ENCODE measurements around the gene DIABLO.

DNA sequence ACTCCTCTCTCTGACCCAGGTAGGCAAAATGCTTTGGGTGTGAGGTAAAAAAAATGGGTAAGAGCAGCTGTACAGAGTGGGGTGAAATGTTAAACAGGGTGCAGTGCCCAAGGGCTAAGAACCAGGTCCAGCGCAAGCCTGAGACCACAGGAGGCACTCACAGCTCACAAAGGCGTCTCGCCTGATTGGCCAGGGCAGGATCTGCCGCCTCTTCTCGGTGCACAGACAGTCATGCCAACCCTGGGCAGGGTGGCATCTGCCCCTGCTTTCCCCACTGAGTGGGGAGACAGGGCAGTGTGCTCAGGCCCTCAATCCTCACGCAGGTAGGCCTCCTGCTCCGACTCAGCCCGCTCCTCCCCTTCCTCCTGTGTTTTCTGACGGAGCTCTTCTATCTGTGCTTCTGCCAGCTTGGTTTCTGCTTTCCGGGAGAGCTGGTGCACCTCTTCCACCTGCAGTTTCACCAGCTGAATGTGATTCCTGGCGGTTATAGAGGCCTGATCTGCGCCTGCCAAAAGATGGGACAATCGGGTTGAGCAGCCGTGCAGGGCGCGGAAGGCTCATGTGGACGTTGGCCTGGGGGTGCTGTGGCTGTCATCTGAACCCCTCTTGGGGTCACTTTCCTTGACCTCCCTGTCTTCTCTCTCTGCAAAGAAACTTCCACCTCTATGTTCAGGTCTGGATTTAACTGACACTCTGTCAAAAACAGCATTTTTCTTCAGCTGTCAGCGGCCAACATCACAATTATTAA lies 17.6 kb downstream of the DIABLO start:
- TF ChIP-seq EZH2 (IDR thresholded peaks at IDR 0.05) (no peak), POLR2AphosphoS5 (IDR thresholded peaks at IDR 0.05; ENCODE audit: borderline replicate concordance, low read depth, low read length) (no peak), FOXP2 (optimal IDR thresholded peaks at IDR 0.05; ENCODE audit: control extremely low read depth, extremely low read length, insufficient read depth) (no peak)

All from SK-N-MC (cell line).